Colonic mucosa (tissue), 4 donors: ENCODE measurements around the gene ASCL2. TPM values are rescaled to one million over a fixed set of nuclear protein-coding genes. Genes with fewer than 3 reads are reported as not detected.

Experiments
- DNase-seq: peaks from one replicate; pipeline ENCODE4 v3.0.0-alpha.2; 2020
- H3K27ac ChIP-seq: fragments of 200-600 bp; one replicate; pipeline ENCODE4 v1.8.0; 2021
- H3K27me3 ChIP-seq: fragments of 200-600 bp; one replicate; pipeline ENCODE4 v1.8.0; 2021
- H3K36me3 ChIP-seq: fragments of 200-600 bp; one replicate; pipeline ENCODE4 v1.8.0; 2021
- H3K4me1 ChIP-seq: fragments of 200-600 bp; one replicate; pipeline ENCODE4 v1.8.0; 2021; ENCODE audit warnings: mild to moderate bottlenecking
- H3K4me3 ChIP-seq: fragments of 200-600 bp; one replicate; pipeline ENCODE4 v1.8.0; 2021
- H3K9ac ChIP-seq, 2 donors: one replicate each; pipeline ENCODE4 v1.7.0; 2013; ENCODE audit warnings: control low read depth in 2 of 2, low read depth in 2 of 2, low read length in 2 of 2
- H3K9me3 ChIP-seq: fragments of 200-600 bp; one replicate; pipeline ENCODE4 v1.8.0; 2021
- CTCF ChIP-seq: fragments of 200-600 bp; IDR thresholded peaks from one replicate; pipeline ENCODE4 v1.8.0; 2022; ENCODE audit warnings: antibody characterized with exemption, mild to moderate bottlenecking
- intact Hi-C: fragments of 100-400 bp; cut with DNase I; formaldehyde crosslinking; loops from one replicate; pipeline ENCODE4 v1.14.1; 2022
- total RNA-seq, 2 donors: library from RNA; stranded (reverse); fragmentation: NEBNext Ultra II Directional in 1 of 2; extraction: Animal tissue kit (Norgen Biotek cat#: 25700) in 1 of 2; gene quantifications; one replicate each; pipeline ENCODE4 v1.2.1, GENCODE V29; 2021
- donor health status: healthy.
- donor health status: DM: no; HTN: no; CAD: no.
- donor health status: DM: no; HTN: no; CAD: no.

The ASCL2 gene
- total RNA-seq, 2 donors from 2014 or later: 4.8 to 16.4 TPM

DNA sequence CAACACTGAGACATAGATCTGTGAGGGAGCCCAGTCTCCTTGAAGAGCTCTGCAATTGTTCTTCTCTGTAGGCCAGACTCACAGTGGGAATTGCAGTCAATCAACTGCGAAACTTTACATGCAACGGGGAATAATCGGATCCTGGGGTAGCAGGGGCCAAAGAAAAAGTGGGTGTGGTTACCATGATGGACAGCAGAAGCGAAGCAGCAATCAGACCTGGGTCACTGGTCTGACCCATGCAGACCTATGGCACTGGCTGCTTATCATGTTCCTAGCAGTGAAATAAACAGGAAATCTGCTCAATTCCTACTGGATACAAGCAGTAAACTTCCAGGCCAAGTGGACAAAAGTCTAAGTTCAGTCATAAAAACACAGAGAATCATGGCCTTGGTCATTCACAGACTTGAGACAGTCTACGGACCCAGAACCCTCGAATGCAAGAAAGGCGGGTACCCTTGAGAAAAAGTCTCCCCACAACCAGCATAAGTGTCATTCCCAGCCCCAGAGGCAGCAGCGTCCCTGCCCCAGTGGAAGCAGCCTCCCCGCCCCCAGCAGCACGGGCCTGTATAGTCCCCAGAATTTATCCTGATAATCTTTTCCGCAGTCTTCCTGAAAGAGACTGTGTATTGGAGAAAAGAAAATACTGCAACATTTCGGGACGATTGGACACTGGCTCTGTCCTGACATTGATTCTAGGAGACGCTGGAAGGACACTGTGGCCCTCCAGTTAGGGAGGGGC, 34.6 kb downstream of the ASCL2 start:
- DNase-seq: no peak
- TF ChIP-seq CTCF: no peak
- Histone ChIP-seq H3K27me3 (no peaks in the 10 kb centered on the region), H3K4me3 (no peak overlapping the region), H3K9ac (no peak overlapping the region), H3K4me1 (no peaks in the 10 kb centered on the region), H3K27ac (no peak overlapping the region), H3K36me3 (no peaks in the 10 kb centered on the region), H3K9me3 (no peaks in the 10 kb centered on the region)
- intact Hi-C loops: no loop called here

DNA sequence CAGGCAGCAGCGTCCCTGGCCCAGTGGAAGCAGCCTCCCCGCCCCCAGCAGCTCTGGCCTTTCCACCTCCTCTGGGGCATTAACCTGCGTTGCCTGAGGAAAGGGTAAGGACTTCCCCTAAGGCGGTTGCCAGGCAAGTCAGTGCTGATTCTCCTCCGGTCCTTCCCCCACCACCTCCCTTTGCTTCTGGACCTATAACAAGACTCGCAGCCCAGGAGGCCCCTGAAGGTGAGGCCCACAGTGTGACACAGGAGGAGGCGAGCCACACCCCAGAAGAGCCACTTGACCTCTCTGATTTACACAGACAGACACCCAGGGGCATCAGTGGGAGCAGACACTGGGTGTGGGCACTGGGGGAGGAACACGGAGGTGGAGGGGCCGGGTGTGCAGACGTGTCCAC, 35.4 kb downstream of the ASCL2 start:
- no peak for DNase-seq
- TF ChIP-seq CTCF: no peak
- no peak overlapping the region for H3K4me3 ChIP-seq
- no peaks in the 10 kb centered on the region for H3K36me3 ChIP-seq
- H3K27ac ChIP-seq: no peak overlapping the region
- no peak overlapping the region for H3K9ac ChIP-seq
- intact Hi-C loops: no loop called here
- H3K9me3 ChIP-seq: no peaks in the 10 kb centered on the region
- H3K27me3 ChIP-seq: no peaks in the 10 kb centered on the region
- H3K4me1 ChIP-seq: no peaks in the 10 kb centered on the region

GRCh38 chr11:2233693-2234455, 36.5 kb downstream of the ASCL2 start:
- no peak for TF ChIP-seq CTCF
- no peak for DNase-seq

GRCh38 chr11:2229713-2230297, 40.6 kb downstream of the ASCL2 start:
- intact Hi-C loops: no loop called here
- H3K4me3 ChIP-seq: no peak overlapping the region
- H3K9me3 ChIP-seq: no peaks in the 10 kb centered on the region
- no peaks in the 10 kb centered on the region for H3K4me1 ChIP-seq
- no peak for DNase-seq
- no peaks in the 10 kb centered on the region for H3K36me3 ChIP-seq
- H3K27ac ChIP-seq: no peak overlapping the region
- no peak overlapping the region for H3K9ac ChIP-seq
- TF ChIP-seq CTCF: no peak
- no peaks in the 10 kb centered on the region for H3K27me3 ChIP-seq

More at GRCh38 chr11:2233693-2234455, 36.5 kb downstream of the ASCL2 start:
- H3K4me3 ChIP-seq: no peak overlapping the region
- H3K27me3 ChIP-seq: no peaks in the 10 kb centered on the region
- H3K9ac ChIP-seq: no peak overlapping the region
- H3K9me3 ChIP-seq: no peaks in the 10 kb centered on the region
- H3K27ac ChIP-seq: no peak overlapping the region
- intact Hi-C loops: no loop called here
- H3K36me3 ChIP-seq: no peaks in the 10 kb centered on the region
- H3K4me1 ChIP-seq: no peaks in the 10 kb centered on the region

DNA sequence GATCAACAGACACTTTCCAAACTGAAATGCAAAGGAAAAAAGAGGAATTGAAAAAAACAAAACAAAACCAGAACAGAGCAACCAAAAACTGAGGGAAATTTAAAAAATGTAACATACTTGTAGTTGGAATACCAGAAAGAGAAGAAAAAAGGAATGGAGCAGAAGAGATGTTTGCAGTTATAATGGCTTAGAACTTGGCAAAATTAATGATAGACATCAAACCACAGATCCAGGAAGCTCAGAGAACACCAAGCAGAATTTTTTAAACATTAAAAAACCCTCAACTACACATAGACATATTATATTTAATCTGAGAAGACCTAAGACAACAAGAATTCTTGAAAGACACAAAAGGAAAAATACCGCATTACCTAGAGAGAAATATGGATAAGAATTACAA, 46.1 kb downstream of the ASCL2 start:
- Histone ChIP-seq H3K27me3 (no peaks in the 10 kb centered on the region), H3K4me3 (no peak overlapping the region), H3K4me1 (no peaks in the 10 kb centered on the region), H3K27ac (no peak overlapping the region), H3K9ac (no peak overlapping the region), H3K9me3 (no peaks in the 10 kb centered on the region), H3K36me3 (no peaks in the 10 kb centered on the region)
- no peak for DNase-seq
- intact Hi-C loops: no loop called here
- TF ChIP-seq CTCF: no peak
